Measurements from ENCODE around the gene PLSCR2.
"Not testable (repeated sequence)": the region's sequence is repeated elsewhere in the genome, so short reads cannot be mapped to it uniquely, and the experiment has no call there.

PLSCR2 gene

GRCh38 chr3:146416366-146416765, 53.0 kb downstream of the PLSCR2 start:
- DNase-seq: no peak

- no peak for DNase-seq
Observed at GRCh38 chr3:146414010-146414409, 55.4 kb downstream of the PLSCR2 start.

DNA sequence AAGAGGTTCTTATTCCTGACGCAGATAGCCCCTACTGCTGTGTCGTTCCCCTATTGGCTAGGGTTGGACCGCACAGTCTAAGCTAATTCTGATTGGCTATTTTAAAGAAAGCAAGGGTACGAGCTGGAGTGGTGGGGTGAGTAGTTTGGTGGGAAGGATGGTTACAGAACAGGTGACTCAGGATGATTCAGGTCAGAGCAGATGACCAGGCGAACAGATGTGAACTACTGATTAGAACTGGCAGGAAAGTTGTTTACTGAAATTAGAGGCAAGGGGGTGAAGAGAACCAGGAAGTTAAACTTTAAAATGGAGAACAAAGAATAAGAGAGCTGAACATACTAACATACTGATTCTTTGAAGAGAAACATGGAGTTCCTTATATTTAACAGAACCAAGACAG, 56.6 kb downstream of the PLSCR2 start:
- DNase-seq: not testable (repeated sequence)

DNA sequence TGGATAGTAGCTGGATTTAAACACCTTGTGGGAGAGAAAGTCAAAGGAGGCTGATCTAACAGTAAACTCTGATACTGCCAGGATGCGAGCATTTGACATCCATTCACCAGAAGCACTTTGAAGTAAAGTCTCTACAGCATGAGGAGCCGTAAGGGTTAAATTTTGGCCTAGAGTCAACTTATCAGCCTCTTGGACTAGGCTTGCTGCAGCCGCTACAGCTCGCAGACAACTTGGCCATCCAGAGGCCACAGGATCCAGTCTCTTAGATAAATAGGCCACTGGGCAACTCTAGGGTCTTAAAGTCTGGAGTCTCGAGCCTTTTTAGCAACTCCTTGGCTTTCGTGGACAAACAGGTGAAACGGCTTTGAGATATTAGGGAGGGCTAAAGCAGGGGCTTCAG, 61.4 kb downstream of the PLSCR2 start:
- DNase-seq: no peak

GRCh38 chr3:146404436-146404835, 64.9 kb downstream of the PLSCR2 start:
- DNase-seq: no peak

GRCh38 chr3:146403792-146404191, 65.6 kb downstream of the PLSCR2 start:
- DNase-seq: no peak

DNA sequence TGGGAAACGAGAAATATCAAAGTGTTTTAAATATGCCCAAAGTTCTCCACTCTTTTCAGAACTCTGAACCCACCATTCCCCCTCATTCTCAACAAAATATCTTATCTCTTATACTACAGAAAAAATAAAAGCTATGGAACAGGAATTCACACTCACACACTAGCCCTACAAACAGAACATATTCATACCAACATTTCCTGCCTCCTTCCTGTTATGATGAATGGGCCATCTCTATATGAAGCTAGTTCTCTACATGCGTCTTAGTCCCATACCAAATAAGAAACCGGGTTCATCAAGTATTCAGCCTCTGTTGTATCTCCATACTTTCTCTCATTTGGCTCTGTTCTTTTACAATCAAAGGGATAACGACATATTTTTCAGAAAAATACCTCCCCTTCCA, 72.6 kb downstream of the PLSCR2 start:
- no peak for DNase-seq

- no peak for DNase-seq
Observed at GRCh38 chr3:146395164-146395563, 74.2 kb downstream of the PLSCR2 start.

- DNase-seq: no peak
Observed at GRCh38 chr3:146390957-146391356, 78.4 kb downstream of the PLSCR2 start.

- DNase-seq: no peak
Observed at GRCh38 chr3:146390006-146390772, 79.2 kb downstream of the PLSCR2 start.

GRCh38 chr3:146387566-146387965, 81.8 kb downstream of the PLSCR2 start:
- no peak for DNase-seq

- DNase-seq: no peak
Observed at GRCh38 chr3:146386936-146387335, 82.4 kb downstream of the PLSCR2 start.

DNA sequence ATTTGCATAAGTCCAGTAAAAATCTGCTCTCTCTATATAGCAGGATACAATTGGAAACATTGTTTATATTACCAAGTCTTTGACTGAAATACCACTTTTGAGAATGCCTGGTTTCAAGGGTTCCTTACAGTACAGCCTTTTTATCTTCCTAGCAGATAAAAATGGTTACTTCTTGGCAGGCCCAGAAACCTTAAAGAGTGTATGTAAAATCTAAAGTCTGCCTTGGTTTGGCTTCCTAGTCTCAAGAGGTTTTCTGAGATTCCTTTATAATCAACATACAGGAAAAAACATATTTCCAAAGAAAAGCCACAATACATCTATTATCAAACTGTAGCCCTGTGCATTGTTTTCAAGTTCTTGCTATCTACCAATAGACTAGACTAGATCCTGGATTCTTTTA, 84.6 kb downstream of the PLSCR2 start:
- DNase-seq: no peak

All from CD4-positive, alpha-beta T cell treated with Interferon alpha-2 for 1 hour (primary cell).